ENCODE data around the gene MCU. TPM values are rescaled to one million over a fixed set of nuclear protein-coding genes. Genes with fewer than 3 reads are reported as not detected.
"Not testable (repeated sequence)": the region's sequence is repeated elsewhere in the genome, so short reads cannot be mapped to it uniquely, and the experiment has no call there.

MCU gene
- 63.8 and 66.2 TPM in 2 replicates for total RNA-seq
- long read RNA-seq, transcript MCU-202 (8 exons, 2,949 nt) = major isoform, 11 of 27 reads
- long read RNA-seq, partial matches to known transcripts = 11 of 27 reads
- long read RNA-seq, other reads (novel, unspliced or antisense) = 5 of 27 reads

GRCh38 chr10:72691863-72692743, at the start of gene MCU:
Gene MCU, plus strand, starts transcription at chr10:72692143. Its CDS starts 9 bp downstream, at chr10:72692152.
- peak within 1 kb of the TSS; percentile 82 for H3K27ac Mint-ChIP-seq
- DNase-seq (ENCODE audit: low spot score, unreplicated experiment) = peak; percentile 86
- H3K27me3 Mint-ChIP-seq = no peaks in the 10 kb centered on the region
- peaks cover 43% of the 10 kb centered on the region for H3K4me1 Mint-ChIP-seq (ENCODE audit: low read depth)
- peak within 1 kb of the TSS; percentile 83 for H3K4me3 Mint-ChIP-seq (ENCODE audit: low read depth)
- H3K36me3 Mint-ChIP-seq (ENCODE audit: insufficient read depth) = no peaks in the 10 kb centered on the region
- no peaks in the 10 kb centered on the region for H3K9me3 Mint-ChIP-seq (ENCODE audit: low read depth)
- TF ChIP-seq CTCF (IDR thresholded peaks at IDR 0.05; ENCODE audit: unreplicated experiment) = no peak

GRCh38 chr10:72642318-72642717, 49.6 kb upstream of the MCU start:
- H3K4me1 Mint-ChIP-seq (ENCODE audit: low read depth) = peaks cover 14% of the 10 kb centered on the region
- H3K27ac Mint-ChIP-seq = no peak overlapping the region
- TF ChIP-seq CTCF (IDR thresholded peaks at IDR 0.05; ENCODE audit: unreplicated experiment) = no peak
- no peaks in the 10 kb centered on the region for H3K27me3 Mint-ChIP-seq
- H3K9me3 Mint-ChIP-seq (ENCODE audit: low read depth) = peaks cover 15% of the 10 kb centered on the region
- H3K4me3 Mint-ChIP-seq (ENCODE audit: low read depth) = no peak overlapping the region
- no peaks in the 10 kb centered on the region for H3K36me3 Mint-ChIP-seq (ENCODE audit: insufficient read depth)
- DNase-seq (ENCODE audit: low spot score, unreplicated experiment) = no peak

- peaks cover 6% of the 10 kb centered on the region for H3K4me1 Mint-ChIP-seq (ENCODE audit: low read depth)
- H3K9me3 Mint-ChIP-seq (ENCODE audit: low read depth) = peaks cover 2% of the 10 kb centered on the region
- H3K4me3 Mint-ChIP-seq (ENCODE audit: low read depth) = no peak overlapping the region
- no peaks in the 10 kb centered on the region for H3K27me3 Mint-ChIP-seq
- H3K36me3 Mint-ChIP-seq (ENCODE audit: insufficient read depth) = no peaks in the 10 kb centered on the region
- TF ChIP-seq CTCF (IDR thresholded peaks at IDR 0.05; ENCODE audit: unreplicated experiment) = no peak
- peak overlapping the region; percentile 71 for H3K27ac Mint-ChIP-seq
- DNase-seq (ENCODE audit: low spot score, unreplicated experiment) = no peak
Measured at GRCh38 chr10:72645263-72645858, 46.6 kb upstream of the MCU start.

- H3K27ac Mint-ChIP-seq; H3K4me3 Mint-ChIP-seq (ENCODE audit: low read depth); H3K9me3 Mint-ChIP-seq (ENCODE audit: low read depth); H3K27me3 Mint-ChIP-seq; H3K36me3 Mint-ChIP-seq (ENCODE audit: insufficient read depth); DNase-seq (ENCODE audit: low spot score, unreplicated experiment); H3K4me1 Mint-ChIP-seq (ENCODE audit: low read depth): not testable (repeated sequence)
Measured at GRCh38 chr10:72646971-72647370, 45.0 kb upstream of the MCU start.

- peaks cover 2% of the 10 kb centered on the region for H3K9me3 Mint-ChIP-seq (ENCODE audit: low read depth)
- no peaks in the 10 kb centered on the region for H3K36me3 Mint-ChIP-seq (ENCODE audit: insufficient read depth)
- no peak overlapping the region for H3K4me3 Mint-ChIP-seq (ENCODE audit: low read depth)
- no peak overlapping the region for H3K27ac Mint-ChIP-seq
- DNase-seq (ENCODE audit: low spot score, unreplicated experiment) = no peak
- H3K4me1 Mint-ChIP-seq (ENCODE audit: low read depth) = peaks cover 8% of the 10 kb centered on the region
- H3K27me3 Mint-ChIP-seq = no peaks in the 10 kb centered on the region
- no peak for TF ChIP-seq CTCF (IDR thresholded peaks at IDR 0.05; ENCODE audit: unreplicated experiment)
Measured at GRCh38 chr10:72648301-72648700, 43.6 kb upstream of the MCU start.
